Astrocyte (in vitro differentiated cells and primary cell): ENCODE results near the gene NR6A1.

Source experiments
- CTCF ChIP-seq: IDR thresholded peaks from 2 replicates; pipeline ENCODE4 v1.5.1; 2011; ENCODE audit warnings: low read depth, mild to moderate bottlenecking, inconsistent platforms, low read length, moderate library complexity; ENCODE audit not compliant: insufficient read depth
- EZH2 ChIP-seq: IDR thresholded peaks from 2 replicates; pipeline ENCODE4 v1.6.1; 2012; ENCODE audit warnings: mild to moderate bottlenecking, low read length, inconsistent platforms; ENCODE audit not compliant: insufficient read depth

GRCh38 chr9:124629600-124629999 lies 141.5 kb downstream of the NR6A1 start:
- TF ChIP-seq EZH2 (no peak), CTCF (no peak)
